ENCODE data around the gene PI4KA. TPM values are rescaled to one million over a fixed set of nuclear protein-coding genes. Genes with fewer than 3 reads are reported as not detected.

The PI4KA gene
- total RNA-seq, 2 donors from 2014 or later, result 68.3 to 97.6 TPM

GRCh38 chr22:20658433-20659222 lies 200.0 kb downstream of the PI4KA start:
- no peak for ATAC-seq
- no peak overlapping the region for H3K27ac Mint-ChIP-seq
- peaks cover 7% of the 10 kb centered on the region in 2 donors for H3K9me3 Mint-ChIP-seq
- no peak for DNase-seq (ENCODE audit: low spot score in 2 of 2)
- peaks cover 6 to 9% of the 10 kb centered on the region in 2 donors for H3K36me3 Mint-ChIP-seq

- no peak for DNase-seq (ENCODE audit: low spot score in 2 of 2)
- Mint-ChIP-seq H3K9me3 (peaks cover under 1% of the 10 kb centered on the region in 2 donors), H3K27ac (no peak overlapping the region), H3K36me3 (peaks cover 0 to 2% of the 10 kb centered on the region in 2 donors)
- no peak for ATAC-seq
Observed at GRCh38 chr22:20657963-20658362, 200.6 kb downstream of the PI4KA start.

Other genes with a start within 250 kb of the PI4KA start
- not detected for gene SERPIND1, start 84.7 kb downstream of the PI4KA start, total RNA-seq
- 10 to 100 TPM; 25.2 to 25.6 TPM for gene SNAP29, start 196 bp upstream of the PI4KA start, total RNA-seq
- gene CRKL, start 58.6 kb upstream of the PI4KA start, total RNA-seq, result 10 to 100 TPM; 70.0 to 84.9 TPM
- under 1 TPM; 0.11 to 0.12 TPM for gene AIFM3, start 108.4 kb upstream of the PI4KA start, total RNA-seq
- gene LZTR1, start 123.5 kb upstream of the PI4KA start, total RNA-seq, result 10 to 100 TPM; 30.7 to 41.8 TPM
- 10 to 100 TPM; 21.9 to 23.9 TPM for gene THAP7, start 143.3 kb upstream of the PI4KA start, total RNA-seq
- under 1 TPM in 1 of 2 donors, not detected in 1; 0.34 TPM for gene P2RX6, start 156.4 kb upstream of the PI4KA start, total RNA-seq
- not detected for gene SLC7A4, start 173.8 kb upstream of the PI4KA start, total RNA-seq
- gene LRRC74B, start 187.1 kb upstream of the PI4KA start, total RNA-seq, result not detected

All from activated naive CD4-positive, alpha-beta T cell treated with anti-CD3 and anti-CD28 coated beads, Interleukin-2, amount 50 U/mL, for 72 hours (primary cell).